GM13977 (cell line): ENCODE measurements around the gene THOC2.
"Not testable (repeated sequence)": the region's sequence is repeated elsewhere in the genome, so short reads cannot be mapped to it uniquely, and the experiment has no call there.

Source experiments
- DNase-seq: peaks from one replicate; pipeline ENCODE4 v3.0.0; 2012; ENCODE audit warnings: low spot score
- in situ Hi-C: fragments of 300-500 bp; cut with MboI; formaldehyde crosslinking; loops from one replicate; pipeline ENCODE4 v1.12.0; 2022; ENCODE audit warnings: low sequenced_read_pairs, low pct_unique_long_range_greater_than_20kb, mixed read lengths, inconsistent platforms; ENCODE audit not compliant: unreplicated experiment
- TF ChIP-seq, protein P1 (sequence below): IDR thresholded peaks from 2 replicates; pipeline ENCODE4 v1.5.1; 2012; ENCODE audit warnings: mild to moderate bottlenecking, control low read depth; ENCODE audit not compliant: insufficient read depth; ENCODE audit errors: extremely low read depth, missing control alignments

Gene THOC2

DNA sequence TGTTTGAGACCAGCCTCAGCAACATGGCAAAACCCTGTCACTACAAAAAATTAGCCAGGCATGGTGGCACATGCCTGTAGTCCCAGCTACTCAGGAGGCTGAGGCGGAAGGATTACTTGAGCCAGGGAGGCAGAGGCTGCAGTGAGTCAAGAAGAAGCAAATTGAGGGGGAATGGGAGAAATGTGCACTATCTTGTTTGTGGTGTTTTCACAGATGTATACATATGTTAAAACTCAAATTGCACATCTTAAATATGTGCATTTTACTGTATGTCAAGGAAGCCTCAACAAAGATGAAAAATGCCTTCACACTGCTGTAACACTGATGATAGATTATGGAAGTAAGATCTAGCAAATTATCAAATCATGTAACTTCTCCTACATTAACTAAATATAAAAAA, 44.3 kb downstream of the THOC2 start:
- in situ Hi-C loops, result no loop called here
- TF ChIP-seq, protein P1, sequence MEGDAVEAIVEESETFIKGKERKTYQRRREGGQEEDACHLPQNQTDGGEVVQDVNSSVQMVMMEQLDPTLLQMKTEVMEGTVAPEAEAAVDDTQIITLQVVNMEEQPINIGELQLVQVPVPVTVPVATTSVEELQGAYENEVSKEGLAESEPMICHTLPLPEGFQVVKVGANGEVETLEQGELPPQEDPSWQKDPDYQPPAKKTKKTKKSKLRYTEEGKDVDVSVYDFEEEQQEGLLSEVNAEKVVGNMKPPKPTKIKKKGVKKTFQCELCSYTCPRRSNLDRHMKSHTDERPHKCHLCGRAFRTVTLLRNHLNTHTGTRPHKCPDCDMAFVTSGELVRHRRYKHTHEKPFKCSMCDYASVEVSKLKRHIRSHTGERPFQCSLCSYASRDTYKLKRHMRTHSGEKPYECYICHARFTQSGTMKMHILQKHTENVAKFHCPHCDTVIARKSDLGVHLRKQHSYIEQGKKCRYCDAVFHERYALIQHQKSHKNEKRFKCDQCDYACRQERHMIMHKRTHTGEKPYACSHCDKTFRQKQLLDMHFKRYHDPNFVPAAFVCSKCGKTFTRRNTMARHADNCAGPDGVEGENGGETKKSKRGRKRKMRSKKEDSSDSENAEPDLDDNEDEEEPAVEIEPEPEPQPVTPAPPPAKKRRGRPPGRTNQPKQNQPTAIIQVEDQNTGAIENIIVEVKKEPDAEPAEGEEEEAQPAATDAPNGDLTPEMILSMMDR, result no peak

DNA sequence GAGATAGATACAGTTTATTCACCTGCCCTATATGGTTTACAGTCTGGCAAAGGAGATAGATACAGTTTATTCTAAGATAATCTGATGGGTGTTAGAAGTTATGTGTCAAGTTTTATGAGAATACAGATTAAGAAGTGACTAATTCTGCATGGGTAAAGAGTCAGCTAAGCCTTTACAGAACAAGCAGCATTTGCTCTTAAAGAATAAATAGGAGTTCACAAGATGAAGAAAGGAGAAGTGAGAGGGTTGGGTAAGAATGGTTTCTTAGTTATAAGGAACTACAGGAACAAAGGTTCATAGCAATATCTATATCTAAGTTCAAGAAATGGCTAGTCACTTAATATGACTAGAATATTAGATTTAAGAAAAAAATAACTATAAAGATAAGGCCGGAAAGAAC, 47.6 kb downstream of the THOC2 start:
- in situ Hi-C loops, result no loop called here
- DNase-seq, result no peak
- TF ChIP-seq, protein P1, result no peak

More for the DNA sequence above, 44.3 kb downstream of the THOC2 start:
- no peak for DNase-seq

DNA sequence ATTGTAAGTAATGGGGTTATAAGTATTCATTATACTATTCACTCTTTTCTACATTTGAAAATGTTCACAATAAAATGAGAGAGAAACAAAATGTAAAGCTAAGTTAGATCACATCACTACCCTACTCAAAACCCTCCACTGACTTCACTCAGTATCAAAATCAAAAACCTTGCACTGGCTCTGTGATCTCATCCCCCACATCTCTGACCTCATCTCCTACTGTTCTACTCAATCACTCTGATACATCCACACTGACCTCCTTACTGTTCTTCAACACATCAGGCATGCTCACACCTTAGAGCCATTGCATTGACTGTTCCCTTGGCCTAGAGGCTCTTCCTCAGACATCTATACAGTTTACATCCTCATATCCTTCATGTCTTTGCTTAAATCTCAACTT, 50.7 kb downstream of the THOC2 start:
- in situ Hi-C loops, result no loop called here
- TF ChIP-seq, protein P1, result no peak
- DNase-seq, result no peak

DNA sequence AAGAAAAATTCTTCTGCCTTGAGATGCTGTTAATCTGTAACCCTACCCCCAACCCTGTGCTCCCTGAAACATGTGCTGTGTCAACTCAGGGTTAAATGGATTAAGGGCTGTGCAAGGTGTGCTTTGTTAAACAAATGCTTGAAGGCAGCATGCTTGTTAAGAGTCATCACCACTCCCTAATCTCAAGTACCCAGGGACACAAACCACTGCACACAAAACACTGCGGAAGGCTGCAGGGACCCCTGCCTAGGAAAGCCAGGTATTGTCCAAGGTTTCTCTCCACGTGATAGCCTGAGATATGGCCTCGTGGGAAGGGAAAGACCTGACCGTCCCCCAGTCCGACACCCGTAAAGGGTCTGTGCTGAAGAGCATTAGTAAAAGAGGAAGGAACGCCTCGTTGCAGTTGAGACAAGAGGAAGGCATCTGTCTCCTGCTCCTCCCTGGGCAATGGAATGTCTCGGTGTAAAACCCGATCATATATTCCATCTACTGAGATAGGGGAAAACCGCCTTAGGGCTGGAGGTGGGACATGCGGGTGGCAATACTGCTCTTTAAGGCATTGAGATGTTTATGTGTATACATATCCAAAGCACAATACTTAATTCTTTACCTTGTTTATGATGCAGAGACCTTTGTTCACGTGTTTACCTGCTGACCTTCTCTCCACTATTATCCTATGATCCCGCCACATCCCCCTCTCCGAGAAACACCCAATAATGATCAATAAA, 53.0 kb downstream of the THOC2 start:
- in situ Hi-C loops, DNase-seq: not testable (repeated sequence)

DNA sequence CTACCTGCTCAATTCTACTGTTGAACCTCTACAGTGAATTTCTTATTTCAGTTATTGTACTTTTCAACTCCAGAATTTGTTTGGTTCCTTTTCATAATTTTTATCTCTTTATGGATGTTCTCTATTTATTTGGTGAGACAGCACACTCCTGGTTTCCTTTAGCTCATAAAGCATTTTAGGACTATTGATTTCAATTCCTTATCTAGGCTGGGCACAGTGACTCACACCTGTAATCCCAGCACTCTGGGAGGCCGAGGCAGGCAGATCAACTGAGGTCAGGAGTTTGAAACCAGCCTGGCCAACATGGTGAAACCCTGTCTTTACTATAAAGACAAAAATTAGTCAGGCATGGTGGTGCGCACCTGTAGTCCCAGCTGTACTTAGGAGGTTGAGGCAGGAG, 57.7 kb downstream of the THOC2 start:
- DNase-seq, result no peak
- TF ChIP-seq, protein P1, result no peak
- in situ Hi-C loops, result no loop called here

DNA sequence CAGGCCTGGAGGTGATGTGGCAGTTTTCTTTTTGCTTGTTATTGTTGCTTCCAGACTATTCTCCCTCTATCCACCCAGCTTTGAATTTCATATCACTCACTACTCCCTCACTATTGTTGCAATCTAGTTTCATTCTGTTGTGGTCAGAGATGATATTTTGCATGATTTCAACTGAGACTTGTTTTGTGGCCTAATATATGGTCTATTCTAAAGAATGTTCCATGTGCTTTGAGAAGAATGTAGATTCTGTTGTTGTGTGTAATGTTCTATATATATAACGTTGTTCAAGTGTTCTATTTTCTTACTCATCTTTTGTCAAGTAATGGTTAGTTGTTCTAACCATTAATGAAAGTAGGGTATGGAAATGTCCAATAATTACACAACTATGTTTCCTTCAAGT, 59.0 kb downstream of the THOC2 start:
- in situ Hi-C loops, result no loop called here
- DNase-seq, result no peak
- TF ChIP-seq, protein P1, result no peak

DNA sequence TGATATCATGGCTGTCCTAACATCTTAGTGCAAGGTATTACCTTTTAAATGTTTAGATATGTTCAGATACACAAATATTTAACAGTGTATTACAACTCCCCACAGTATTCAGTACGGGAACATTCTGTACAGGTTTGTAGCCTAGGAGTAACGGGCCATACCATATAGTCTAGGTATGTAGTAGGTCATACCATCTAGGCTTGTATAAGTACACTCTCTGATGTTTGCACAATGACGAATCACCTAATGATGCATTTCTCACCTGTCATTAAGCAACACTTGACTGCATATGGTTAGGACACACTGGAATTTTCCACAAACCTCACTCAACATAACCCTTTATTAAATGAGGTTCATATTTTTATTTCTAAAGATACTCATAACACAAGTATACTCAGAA, 67.7 kb downstream of the THOC2 start:
- TF ChIP-seq, protein P1, result no peak
- DNase-seq, result no peak
- in situ Hi-C loops, result no loop called here

DNA sequence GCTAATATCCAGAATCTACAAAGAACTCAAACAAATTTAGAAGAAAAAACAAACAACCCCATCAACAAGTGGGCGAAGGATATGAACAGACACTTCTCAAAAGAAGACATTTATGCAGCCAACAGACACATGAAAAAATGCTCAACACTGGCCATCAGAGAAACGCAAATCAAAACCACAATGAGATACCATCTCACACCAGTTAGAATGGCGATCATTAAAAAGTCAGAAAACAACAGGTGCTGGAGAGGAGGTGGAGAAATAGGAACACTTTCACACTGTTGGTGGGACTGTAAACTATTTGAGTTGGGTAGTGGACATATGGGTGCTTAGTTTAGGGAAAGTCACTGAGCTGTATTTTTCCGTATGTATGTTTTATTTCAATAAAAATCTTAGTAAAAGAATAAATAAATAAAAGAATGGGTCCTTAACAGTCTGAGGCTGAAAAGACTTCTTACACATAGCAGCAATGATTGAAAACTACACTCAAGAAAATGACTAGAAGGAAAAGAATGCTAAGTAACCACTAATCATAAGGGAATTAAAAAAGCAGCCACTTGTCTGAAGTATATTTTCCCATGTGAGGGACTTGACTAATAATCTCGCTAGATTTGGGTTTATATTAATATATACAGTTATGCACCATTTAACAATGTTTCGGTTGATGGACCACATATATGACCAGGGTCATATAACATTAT, 68.2 kb downstream of the THOC2 start:
- in situ Hi-C loops, DNase-seq: not testable (repeated sequence)

DNA sequence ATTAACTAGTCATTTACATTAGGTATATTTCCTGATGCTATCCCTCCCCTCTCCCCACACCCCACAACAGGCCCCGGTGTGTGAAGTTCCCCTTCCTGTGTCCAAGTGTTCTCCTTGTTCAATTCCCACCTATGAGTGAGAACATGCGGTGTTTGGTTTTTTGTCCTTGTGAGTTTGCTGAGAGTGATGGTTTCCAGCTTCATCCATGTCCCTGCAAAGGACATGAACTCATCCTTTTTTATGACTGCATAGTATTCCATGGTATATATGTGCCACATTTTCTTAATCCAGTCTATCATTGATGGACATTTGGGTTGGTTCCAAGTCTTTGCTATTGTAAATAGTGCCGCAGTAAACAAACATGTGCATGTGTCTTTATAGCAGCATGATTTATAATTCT, 69.1 kb downstream of the THOC2 start:
- DNase-seq, in situ Hi-C loops: not testable (repeated sequence)

DNA sequence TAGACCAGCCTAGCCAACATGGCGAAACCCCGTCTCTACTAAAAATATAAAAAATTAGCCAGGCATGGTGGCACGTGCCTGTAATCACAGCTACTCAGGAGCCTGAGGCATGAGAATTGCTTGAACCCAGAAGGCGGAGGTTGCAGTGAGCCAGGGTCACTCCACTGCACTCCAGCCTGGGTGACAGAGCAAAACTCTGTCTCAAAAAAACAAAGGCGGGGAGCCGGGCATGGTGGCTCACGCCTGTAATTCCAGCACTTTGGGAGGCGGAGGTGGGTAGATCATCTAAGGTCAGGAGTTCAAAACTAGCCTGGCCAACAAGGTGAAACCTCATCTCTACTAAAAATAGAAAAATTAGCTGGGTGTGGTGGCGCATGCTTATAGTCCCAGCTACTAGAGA, 76.3 kb downstream of the THOC2 start:
- in situ Hi-C loops, DNase-seq: not testable (repeated sequence)
